GM21367 (cell line): Measurements from ENCODE around the gene CCDC88C.

Experiments
- ATAC-seq: cut with Tn5 transposase; IDR thresholded peaks from one replicate; pipeline ENCODE4 v1.9.1; 2021; ENCODE audit not compliant: unreplicated experiment

The CCDC88C gene

GRCh38 chr14:91378930-91379578 lies 38.6 kb downstream of the CCDC88C start:
- no peak for ATAC-seq

- ATAC-seq: no peak
Measured at GRCh38 chr14:91377700-91378652, 39.6 kb downstream of the CCDC88C start.

- ATAC-seq: no peak
Measured at GRCh38 chr14:91376547-91377477, 40.8 kb downstream of the CCDC88C start.

- no peak for ATAC-seq
Measured at GRCh38 chr14:91375720-91376452, 41.7 kb downstream of the CCDC88C start.

GRCh38 chr14:91374879-91375702 lies 42.5 kb downstream of the CCDC88C start:
- no peak for ATAC-seq

GRCh38 chr14:91374287-91374878 lies 43.2 kb downstream of the CCDC88C start:
- no peak for ATAC-seq

GRCh38 chr14:91373591-91374254 lies 43.9 kb downstream of the CCDC88C start:
- peak; percentile 41 for ATAC-seq

- ATAC-seq: peak; percentile 21
Measured at GRCh38 chr14:91372671-91373495, 44.7 kb downstream of the CCDC88C start.

- no peak for ATAC-seq
Measured at GRCh38 chr14:91371990-91372375, 45.6 kb downstream of the CCDC88C start.

GRCh38 chr14:91371011-91371989 lies 46.3 kb downstream of the CCDC88C start:
- no peak for ATAC-seq

GRCh38 chr14:91369628-91370445 lies 47.8 kb downstream of the CCDC88C start:
- no peak for ATAC-seq

- ATAC-seq: no peak
Measured at GRCh38 chr14:91368776-91369416, 48.7 kb downstream of the CCDC88C start.

- peak; percentile 52 for ATAC-seq
Measured at GRCh38 chr14:91367173-91368171, 50.1 kb downstream of the CCDC88C start.

- no peak for ATAC-seq
Measured at GRCh38 chr14:91366749-91367148, 50.9 kb downstream of the CCDC88C start.
